CD4-positive, alpha-beta memory T cell (primary cell): ENCODE results near the gene POU2AF1. TPM values are rescaled to one million over a fixed set of nuclear protein-coding genes. Genes with fewer than 3 reads are reported as not detected.

ENCODE experiments used
- CTCF ChIA-PET: fragments of 350-600 bp; sonication (Branson Sonifier 250); formaldehyde crosslinking; loops from one replicate; lab custom pipeline; 2021; ENCODE audit warnings: inconsistent platforms; ENCODE audit not compliant: partially characterized antibody; lab: Charles Lee
- POLR2A ChIA-PET: fragments of 350-600 bp; sonication (Branson Sonifier 250); formaldehyde crosslinking; loops from one replicate; lab custom pipeline; 2021; ENCODE audit not compliant: partially characterized antibody; lab: Charles Lee
- DNase-seq, 5 donors: peaks; one replicate each; pipeline versions ENCODE4 v3.0.0 to v3.0.0-alpha.2; 2020 to 2022; ENCODE audit warnings: mixed read lengths in 1 of 5
- H3K27ac ChIP-seq: one replicate; pipeline ENCODE4 v1.7.0; 2013; ENCODE audit warnings: low read depth, low read length
- H3K27me3 ChIP-seq: 2 replicates; pipeline ENCODE4 v1.7.0; 2013; ENCODE audit warnings: mild to moderate bottlenecking, low read length, moderate library complexity; ENCODE audit not compliant: insufficient read depth
- H3K36me3 ChIP-seq: 2 replicates; pipeline ENCODE4 v1.7.0; 2013; ENCODE audit warnings: mild to moderate bottlenecking, low read length, moderate library complexity; ENCODE audit not compliant: insufficient read depth
- H3K4me1 ChIP-seq: 2 replicates; pipeline ENCODE4 v1.7.0; 2013; ENCODE audit warnings: mild to moderate bottlenecking, low read length, moderate library complexity; ENCODE audit not compliant: insufficient read depth
- H3K4me3 ChIP-seq, 2 donors: one replicate each; pipeline ENCODE4 v1.7.0; 2013; ENCODE audit warnings: low read length in 2 of 2, mild to moderate bottlenecking in 1 of 2
- H3K9me3 ChIP-seq, 2 donors: one replicate each; pipeline ENCODE4 v1.7.0; 2013; ENCODE audit warnings: low read length in 2 of 2, control low read depth in 1 of 2; ENCODE audit not compliant: control insufficient read depth in 1 of 2
- H3K27ac Mint-ChIP-seq, 7 donors: one replicate each; pipeline ENCODE4 v1.8.0; 2020 to 2021; ENCODE audit warnings: mixed read lengths in 7 of 7, mild to moderate bottlenecking in 6 of 7, inconsistent platforms in 3 of 7, moderate library complexity in 3 of 7
- H3K27me3 Mint-ChIP-seq, 2 donors: one replicate each; pipeline ENCODE4 v1.8.0; 2020 to 2021; ENCODE audit warnings: mixed read lengths in 2 of 2
- H3K36me3 Mint-ChIP-seq, 2 donors: one replicate each; pipeline ENCODE4 v1.8.0; 2020 to 2021; ENCODE audit warnings: mixed read lengths in 2 of 2, inconsistent platforms in 1 of 2, mild to moderate bottlenecking in 1 of 2
- H3K4me1 Mint-ChIP-seq, 4 donors: one replicate each; pipeline ENCODE4 v1.8.0; 2020 to 2021; ENCODE audit warnings: mixed read lengths in 4 of 4, mild to moderate bottlenecking in 1 of 4
- H3K4me3 Mint-ChIP-seq, 8 donors: one replicate each; pipeline ENCODE4 v1.8.0; 2020 to 2021; ENCODE audit warnings: mixed read lengths in 8 of 8, mild to moderate bottlenecking in 7 of 8, moderate library complexity in 6 of 8, inconsistent platforms in 3 of 8
- H3K9me3 Mint-ChIP-seq, 8 donors: one replicate each; pipeline ENCODE4 v1.8.0; 2020 to 2021; ENCODE audit warnings: mixed read lengths in 8 of 8, mild to moderate bottlenecking in 5 of 8, inconsistent platforms in 3 of 8, moderate library complexity in 1 of 8
- intact Hi-C: fragments of 100-400 bp; cut with micrococcal nuclease; formaldehyde crosslinking; loops from one replicate; pipeline ENCODE4 v1.15.1; 2023
- polyA plus RNA-seq, 2 donors: library from polyadenylated mRNA; unstranded; fragments of 300-500 nt; fragmentation: Illumina TruSeq; gene quantifications; one replicate each; pipeline ENCODE4 v1.2.3, GENCODE V29; 2021
- total RNA-seq, 2 experiments: library from RNA; stranded (reverse); gene quantifications; one replicate each; pipeline ENCODE4 v1.2.3, GENCODE V29; 2021

POU2AF1 gene
- total and polyA plus RNA-seq, 4 experiments from 2014 or later: 0.37 to 2.0 (median 0.56) TPM

DNA sequence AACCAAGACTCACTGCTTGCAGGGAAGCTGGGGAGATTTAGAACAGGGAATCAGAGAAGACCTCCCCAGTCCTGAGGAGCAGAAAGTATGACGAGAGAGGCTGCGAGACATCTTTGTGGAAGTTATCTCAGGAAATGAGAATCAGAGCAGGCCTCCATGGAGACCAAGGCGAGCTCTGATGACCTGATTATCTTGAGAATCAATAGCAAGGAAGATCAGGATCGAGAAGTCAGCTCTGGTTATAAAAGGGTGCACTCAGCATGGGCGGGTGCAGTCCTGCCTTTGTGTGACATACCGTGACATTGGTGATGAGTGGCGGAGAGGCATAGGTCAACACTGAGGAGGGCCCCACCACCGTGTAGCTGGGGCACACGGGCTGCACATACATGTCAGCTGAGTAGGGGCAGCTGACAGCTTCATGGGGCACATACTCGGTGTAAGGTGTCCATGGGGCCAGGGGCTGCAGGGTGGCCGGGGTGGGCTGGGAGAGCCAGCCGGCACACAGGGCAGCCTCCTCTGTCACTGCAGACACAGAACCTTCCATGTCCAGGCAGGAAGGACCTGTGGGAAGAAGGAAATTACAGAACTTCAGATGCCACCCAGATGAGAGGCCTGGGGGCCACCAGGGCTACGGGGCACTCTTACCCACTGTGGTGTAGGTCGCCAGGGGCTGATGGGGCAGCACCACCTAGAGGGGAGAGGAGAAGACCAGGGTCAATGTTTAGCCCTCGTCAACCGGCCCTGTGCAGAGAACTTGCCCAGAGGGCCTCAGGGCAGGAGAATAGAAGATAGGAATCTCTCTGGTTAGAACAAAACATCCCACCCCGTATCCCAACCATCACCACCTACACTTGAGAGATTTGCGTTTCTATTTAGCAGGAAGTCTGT lies 21.7 kb downstream of the POU2AF1 start:
- Histone ChIP-seq H3K36me3 (no peaks in the 10 kb centered on the region), H3K27ac (no peak overlapping the region), H3K4me1 (no peaks in the 10 kb centered on the region), H3K27me3 (no peaks in the 10 kb centered on the region), H3K4me3 (no peak overlapping the region), H3K9me3 (no peaks in the 10 kb centered on the region)
- Mint-ChIP-seq H3K4me3 (no peak overlapping the region), H3K4me1 (no peaks in the 10 kb centered on the region), H3K27ac (no peak overlapping the region), H3K36me3 (no peaks in the 10 kb centered on the region), H3K27me3 (no peaks in the 10 kb centered on the region), H3K9me3 (no peaks in the 10 kb centered on the region)
- ChIA-PET POLR2A (no interaction called here), CTCF (interaction anchor here (1.0 kb wide), 1 partner anchor 65 kb away, joined by 6 read pairs; no protein-coding TSS in a partner anchor)
- DNase-seq: no peak
- intact Hi-C loops: loop anchor here (5.0 kb wide), 1 partner anchor 90 kb away; no protein-coding TSS in a partner anchor

DNA sequence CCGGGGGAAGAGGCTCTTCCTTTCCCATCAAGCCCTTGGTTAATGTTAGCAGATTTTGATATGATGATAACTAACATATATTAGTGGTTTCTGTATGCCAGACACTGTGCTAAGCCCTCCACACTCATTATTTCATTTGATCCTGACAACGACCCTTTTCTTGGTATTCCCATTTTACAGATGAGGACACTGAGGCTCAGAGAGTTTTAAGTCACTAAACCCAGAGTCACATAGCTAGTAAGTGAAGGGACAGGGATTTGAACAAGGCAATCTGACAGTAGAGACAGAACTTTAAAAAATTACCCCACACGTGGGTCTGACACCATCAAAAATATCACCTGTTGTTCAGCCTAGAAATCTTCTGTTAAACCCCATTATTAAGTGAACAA lies 22.4 kb downstream of the POU2AF1 start:
- Mint-ChIP-seq H3K9me3 (no peaks in the 10 kb centered on the region), H3K4me1 (no peaks in the 10 kb centered on the region), H3K4me3 (no peak overlapping the region), H3K27ac (no peak overlapping the region), H3K27me3 (no peaks in the 10 kb centered on the region), H3K36me3 (no peaks in the 10 kb centered on the region)
- no peak overlapping the region for H3K4me3 ChIP-seq
- ChIA-PET POLR2A (no interaction called here), CTCF (no interaction called here)
- intact Hi-C loops: loop anchor here (5.0 kb wide), 1 partner anchor 91 kb away; no protein-coding TSS in a partner anchor
- no peak overlapping the region for H3K27ac ChIP-seq
- no peaks in the 10 kb centered on the region for H3K9me3 ChIP-seq
- no peaks in the 10 kb centered on the region for H3K36me3 ChIP-seq
- H3K4me1 ChIP-seq: no peaks in the 10 kb centered on the region
- no peaks in the 10 kb centered on the region for H3K27me3 ChIP-seq
- DNase-seq: no peak

DNA sequence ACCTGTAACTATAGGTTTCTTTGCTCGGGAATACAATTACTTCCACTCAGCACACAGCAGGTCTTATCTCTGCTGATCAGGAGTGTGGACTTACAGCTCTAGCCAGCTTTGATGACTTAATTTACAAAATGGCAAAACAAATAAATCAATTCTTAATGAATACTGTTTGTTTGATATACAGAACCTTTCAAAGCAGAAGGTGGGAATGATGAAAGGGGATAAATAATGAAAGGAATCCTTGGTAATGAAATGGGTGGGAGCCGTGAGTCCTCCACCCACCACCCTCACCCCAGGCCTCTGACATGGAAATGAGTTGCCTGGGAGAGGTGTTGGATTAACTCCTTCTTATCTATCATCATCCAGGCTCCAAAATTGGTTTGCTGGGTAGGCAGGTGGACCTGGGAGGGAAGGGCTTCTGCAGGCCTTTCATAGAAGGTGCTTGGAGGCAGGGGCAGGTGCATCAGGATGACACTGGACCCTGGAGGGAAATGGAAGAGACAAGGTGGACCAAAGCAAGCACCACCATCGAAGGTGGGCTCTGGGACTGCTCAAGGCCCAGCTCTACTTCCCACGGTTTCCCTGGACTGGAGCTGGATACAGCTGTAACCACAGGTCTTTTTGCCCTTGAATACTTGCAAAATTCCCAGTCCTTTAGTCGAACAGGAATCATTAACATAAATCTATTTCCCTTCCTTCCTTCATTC lies 23.0 kb downstream of the POU2AF1 start:
- Histone ChIP-seq H3K4me1 (no peaks in the 10 kb centered on the region), H3K4me3 (no peak overlapping the region), H3K9me3 (no peaks in the 10 kb centered on the region), H3K36me3 (no peaks in the 10 kb centered on the region), H3K27ac (no peak overlapping the region), H3K27me3 (no peaks in the 10 kb centered on the region)
- intact Hi-C loops: loop anchor here (5.0 kb wide), 1 partner anchor 91 kb away; no protein-coding TSS in a partner anchor
- H3K36me3 Mint-ChIP-seq: no peaks in the 10 kb centered on the region
- POLR2A ChIA-PET: no interaction called here
- no peak for DNase-seq
- H3K27me3 Mint-ChIP-seq: no peaks in the 10 kb centered on the region
- CTCF ChIA-PET: no interaction called here
- H3K27ac Mint-ChIP-seq: no peak overlapping the region
- no peak overlapping the region for H3K4me3 Mint-ChIP-seq
- no peaks in the 10 kb centered on the region for H3K4me1 Mint-ChIP-seq
- H3K9me3 Mint-ChIP-seq: no peaks in the 10 kb centered on the region

DNA sequence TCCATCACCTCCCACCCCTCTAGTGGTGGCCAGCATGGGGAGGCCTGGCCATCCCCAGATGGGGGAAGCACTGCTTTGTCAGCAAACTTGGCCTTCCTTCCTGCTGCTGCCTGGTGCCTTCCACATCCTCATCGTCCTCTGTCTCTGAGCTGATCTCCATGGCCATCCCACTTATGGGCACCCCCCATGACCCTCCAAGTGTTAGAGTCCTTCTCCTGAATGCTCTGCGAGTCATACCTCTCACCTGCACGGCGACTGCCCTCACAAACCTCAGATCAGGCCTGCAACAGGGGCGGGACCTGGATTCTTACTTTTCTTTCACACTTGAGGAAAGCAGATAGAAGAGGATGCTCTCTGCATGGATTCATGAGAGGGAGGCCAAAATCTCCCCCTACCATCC lies 24.0 kb downstream of the POU2AF1 start:
- no peak for DNase-seq
- Histone ChIP-seq H3K9me3 (no peaks in the 10 kb centered on the region), H3K36me3 (no peaks in the 10 kb centered on the region), H3K27me3 (no peaks in the 10 kb centered on the region), H3K27ac (no peak overlapping the region), H3K4me3 (no peak overlapping the region), H3K4me1 (no peaks in the 10 kb centered on the region)
- H3K36me3 Mint-ChIP-seq: no peaks in the 10 kb centered on the region
- peaks cover 0 to 1% of the 10 kb centered on the region in 2 donors for H3K27me3 Mint-ChIP-seq
- intact Hi-C loops: loop anchor here (5.0 kb wide), 1 partner anchor 92 kb away; no protein-coding TSS in a partner anchor
- H3K4me1 Mint-ChIP-seq: no peaks in the 10 kb centered on the region
- H3K27ac Mint-ChIP-seq: peak overlapping the region in 1 of 7 donors; percentile 56
- POLR2A ChIA-PET: no interaction called here
- CTCF ChIA-PET: no interaction called here
- H3K4me3 Mint-ChIP-seq: no peak overlapping the region
- H3K9me3 Mint-ChIP-seq: no peaks in the 10 kb centered on the region

DNA sequence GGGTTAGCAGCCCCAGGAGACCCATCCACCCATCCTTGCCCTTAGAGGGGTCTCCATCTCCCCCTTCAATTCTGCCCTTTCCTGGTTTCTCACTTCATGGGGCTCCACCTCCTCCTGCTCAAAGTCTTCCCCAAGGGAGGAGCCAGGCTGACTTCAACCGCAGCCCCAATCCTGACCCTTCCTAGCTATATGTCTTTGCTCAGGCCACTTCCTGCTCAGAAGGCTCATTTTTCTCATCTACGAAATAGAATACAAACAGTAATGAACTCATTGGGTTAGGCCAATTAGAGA lies 24.5 kb downstream of the POU2AF1 start:
- POLR2A ChIA-PET: no interaction called here

DNA sequence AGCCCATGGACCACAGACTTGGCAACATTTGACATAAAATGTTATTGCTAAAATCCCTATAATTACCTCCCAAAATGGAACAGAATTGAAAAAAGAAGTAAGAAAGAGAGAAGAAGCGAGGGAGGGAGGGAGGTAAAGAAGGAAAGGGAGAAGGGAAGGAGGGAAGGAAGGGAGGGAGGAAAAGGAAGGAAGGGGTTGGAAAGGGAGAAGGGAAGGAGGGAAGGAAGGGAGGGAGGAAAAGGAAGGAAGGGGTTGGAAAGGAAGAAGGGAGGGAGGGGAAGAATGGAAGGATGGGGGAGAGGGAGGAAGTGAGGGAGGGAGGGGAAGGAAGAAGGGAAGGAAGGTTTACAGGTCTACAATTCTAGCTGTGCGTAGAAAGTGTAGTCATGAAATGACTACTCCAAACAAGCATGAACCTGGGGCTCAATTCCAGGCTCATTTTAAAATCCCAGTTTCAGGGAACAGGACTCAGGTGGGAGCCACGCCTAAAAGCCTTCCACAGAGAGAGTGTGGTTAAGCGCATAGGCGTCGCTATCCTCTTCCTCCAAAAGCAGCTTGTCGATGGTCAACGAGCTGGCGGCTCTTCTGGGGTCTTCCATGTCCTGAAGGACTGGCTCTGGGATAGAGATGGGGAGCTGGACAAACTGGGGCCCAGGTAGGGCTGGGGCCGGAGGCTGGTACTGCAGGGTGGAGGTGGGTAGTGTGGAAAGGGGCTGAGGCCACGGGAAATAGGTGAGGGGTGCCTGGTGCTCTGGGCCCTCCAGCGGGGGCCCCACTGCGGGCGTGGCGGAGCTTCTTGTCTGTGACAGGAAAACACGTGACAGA lies 25.1 kb downstream of the POU2AF1 start:
- Histone ChIP-seq H3K36me3 (no peaks in the 10 kb centered on the region), H3K27me3 (no peaks in the 10 kb centered on the region), H3K4me3 (no peak overlapping the region), H3K9me3 (no peaks in the 10 kb centered on the region), H3K4me1 (no peaks in the 10 kb centered on the region), H3K27ac (no peak overlapping the region)
- H3K9me3 Mint-ChIP-seq: no peaks in the 10 kb centered on the region
- H3K27ac Mint-ChIP-seq: no peak overlapping the region
- ChIA-PET CTCF (no interaction called here), POLR2A (no interaction called here)
- H3K4me3 Mint-ChIP-seq: no peak overlapping the region
- DNase-seq: no peak
- peaks cover 0 to 1% of the 10 kb centered on the region in 2 donors for H3K27me3 Mint-ChIP-seq
- intact Hi-C loops: no loop called here
- H3K36me3 Mint-ChIP-seq: no peaks in the 10 kb centered on the region
- H3K4me1 Mint-ChIP-seq: no peaks in the 10 kb centered on the region

More for the DNA sequence above, 24.5 kb downstream of the POU2AF1 start:
- Mint-ChIP-seq H3K36me3 (no peaks in the 10 kb centered on the region), H3K27ac (no peak overlapping the region), H3K27me3 (peaks cover 0 to 1% of the 10 kb centered on the region in 2 donors), H3K4me3 (no peak overlapping the region), H3K9me3 (no peaks in the 10 kb centered on the region), H3K4me1 (no peaks in the 10 kb centered on the region)
- Histone ChIP-seq H3K27ac (no peak overlapping the region), H3K9me3 (no peaks in the 10 kb centered on the region), H3K4me1 (no peaks in the 10 kb centered on the region), H3K27me3 (no peaks in the 10 kb centered on the region), H3K36me3 (no peaks in the 10 kb centered on the region), H3K4me3 (no peak overlapping the region)
- intact Hi-C loops: no loop called here
- DNase-seq: no peak
- CTCF ChIA-PET: no interaction called here
